Erythroblast (primary cell): ENCODE measurements around the gene CAPN7.

Source experiments
- DNase-seq, 2 experiments: peaks; one replicate each; lab custom pipeline; 2025; lab: John Stamatoyannopoulos, UW
- GATA1 ChIP-seq: IDR thresholded peaks from 2 replicates; pipeline ENCODE4 v1.6.1; 2011; ENCODE audit warnings: low read depth, mild to moderate bottlenecking, control low read depth, low read length, moderate library complexity
- POLR2A ChIP-seq: IDR thresholded peaks from 2 replicates; pipeline ENCODE4 v1.6.1; 2011; ENCODE audit warnings: mild to moderate bottlenecking, low read length

Gene CAPN7

GRCh38 chr3:15279671-15280402 lies 73.8 kb downstream of the CAPN7 start:
- TF ChIP-seq POLR2A (no peak), GATA1 (no peak)
- no peak for DNase-seq

DNA sequence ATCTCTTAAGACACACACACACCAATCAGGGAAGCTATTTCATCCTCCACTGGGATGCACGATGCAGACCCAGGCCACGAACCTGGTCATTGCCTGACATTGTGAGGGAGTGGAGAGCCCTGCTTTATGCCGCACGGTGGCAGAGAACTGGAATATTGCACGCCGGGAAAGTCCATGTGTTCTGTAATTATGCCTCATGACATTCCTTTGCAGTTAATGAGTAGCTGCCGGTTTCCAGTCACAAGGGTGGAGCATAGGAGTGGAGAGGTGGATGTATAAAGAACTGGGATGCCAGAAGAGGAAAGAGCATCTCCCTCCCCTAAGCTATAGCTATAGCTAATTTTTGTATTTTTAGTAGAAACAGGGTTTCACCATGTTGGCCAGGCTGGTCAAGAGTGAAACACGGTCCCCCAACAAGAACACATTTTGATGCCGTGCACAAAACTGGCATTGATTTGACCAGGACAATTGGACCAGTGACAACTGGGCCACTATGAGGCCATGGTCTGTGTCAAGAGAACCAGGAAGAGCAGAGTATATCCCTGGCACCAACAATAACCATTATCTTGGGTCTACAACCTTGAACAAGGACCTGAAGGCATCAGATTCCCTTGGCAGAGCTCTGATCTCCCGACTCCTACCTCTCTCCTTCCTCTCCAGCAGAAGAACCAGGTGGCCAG lies 74.9 kb downstream of the CAPN7 start:
- no peak for DNase-seq
- TF ChIP-seq POLR2A, result no peak
- no peak for TF ChIP-seq GATA1

DNA sequence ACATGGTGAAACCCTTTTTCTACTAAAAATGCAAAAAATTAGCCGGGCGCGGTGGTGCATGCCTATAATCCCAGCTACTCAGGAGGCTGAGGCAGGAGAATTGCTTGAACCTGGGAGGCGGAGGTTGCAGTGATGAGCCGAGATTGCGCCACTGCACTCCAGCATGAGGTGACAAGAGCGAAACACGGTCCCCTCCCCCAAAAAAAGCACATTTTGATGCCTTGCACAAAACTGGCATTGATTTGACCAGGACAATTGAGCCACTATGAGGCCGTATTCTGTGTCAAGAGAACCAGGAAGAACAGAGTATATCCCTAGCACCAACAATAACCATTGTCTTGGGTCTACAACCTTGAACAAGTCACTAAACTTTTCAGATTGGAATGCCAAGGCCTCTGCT lies 75.8 kb downstream of the CAPN7 start:
- TF ChIP-seq POLR2A (no peak), GATA1 (no peak)
- DNase-seq, result no peak

- DNase-seq, result no peak
- no peak for TF ChIP-seq GATA1
- TF ChIP-seq POLR2A, result no peak
Observed at GRCh38 chr3:15283702-15284101, 77.7 kb downstream of the CAPN7 start.

- TF ChIP-seq GATA1, result no peak
- TF ChIP-seq POLR2A, result no peak
- DNase-seq, result no peak
Observed at GRCh38 chr3:15284121-15284889, 78.3 kb downstream of the CAPN7 start.

- DNase-seq, result no peak
- no peak for TF ChIP-seq GATA1
Observed at GRCh38 chr3:15286022-15286421, 80.0 kb downstream of the CAPN7 start.

DNA sequence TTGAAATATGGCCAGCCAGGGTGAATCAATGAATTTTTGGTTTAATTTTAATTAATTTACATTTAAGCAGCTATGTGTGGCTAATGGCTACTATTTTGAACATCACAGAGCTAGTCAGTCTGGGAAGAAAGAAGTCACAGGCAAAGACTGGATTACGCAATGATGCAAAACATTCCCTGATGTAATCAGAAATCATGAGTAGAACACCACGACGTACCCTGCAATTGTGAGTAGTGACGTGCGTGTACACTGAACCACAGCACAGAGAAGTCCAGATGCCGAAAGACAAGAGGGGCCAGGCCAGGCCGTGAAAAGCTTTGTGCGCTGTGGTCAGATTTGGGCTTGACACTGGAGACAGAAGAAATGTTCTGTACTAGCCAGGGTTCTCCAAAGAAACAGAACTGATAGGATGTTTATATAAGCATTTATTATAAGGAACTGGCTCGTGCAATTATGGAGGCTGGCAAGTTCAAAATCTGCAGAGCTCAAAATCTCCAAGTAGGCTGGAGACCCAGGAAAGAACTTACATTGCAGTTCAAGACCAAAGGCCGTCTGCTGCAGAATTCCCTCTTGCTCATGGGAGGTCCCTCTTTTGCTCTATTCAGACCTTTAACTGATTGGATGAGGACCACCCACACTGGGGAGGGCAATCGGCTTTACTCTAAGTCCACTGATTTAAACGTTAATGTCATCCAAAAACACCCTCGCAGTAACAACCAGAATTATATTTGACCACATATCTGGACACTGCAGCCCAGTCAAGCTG lies 81.7 kb downstream of the CAPN7 start:
- TF ChIP-seq GATA1 (no peak), POLR2A (no peak)
- no peak for DNase-seq

DNA sequence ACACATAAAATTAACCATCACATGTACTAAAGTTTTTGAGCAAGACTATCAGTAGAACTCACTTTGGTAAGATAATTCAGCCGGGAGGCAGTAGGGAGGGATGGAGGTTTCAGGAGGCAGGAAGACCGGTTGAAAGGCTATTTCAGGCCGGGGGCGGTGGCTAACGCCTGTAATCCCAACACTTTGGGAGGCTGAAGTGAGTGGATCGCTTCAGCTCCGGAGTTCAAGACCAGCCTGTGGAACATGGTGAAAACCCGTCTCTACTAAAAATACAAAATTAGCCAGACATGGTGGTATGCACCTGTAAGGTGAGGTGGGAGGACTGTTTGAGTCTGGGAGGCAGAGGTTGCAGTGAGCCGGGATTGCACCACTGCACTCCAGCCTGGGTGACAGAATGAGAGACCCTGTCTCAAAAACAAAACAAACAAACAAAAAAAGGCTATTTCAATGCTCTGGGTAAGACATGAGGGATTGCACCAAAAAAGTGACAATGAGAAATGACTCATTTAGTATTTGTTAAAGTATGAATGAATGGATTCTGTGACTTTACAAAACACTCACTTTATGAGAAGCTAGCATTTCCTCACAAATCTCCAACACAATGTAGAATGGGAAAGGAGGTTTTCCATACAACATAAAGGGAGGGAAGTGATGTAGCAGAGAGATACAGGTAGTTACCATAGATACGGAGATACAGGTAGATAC lies 82.4 kb downstream of the CAPN7 start:
- TF ChIP-seq GATA1, result no peak
- no peak for TF ChIP-seq POLR2A
- no peak for DNase-seq

DNA sequence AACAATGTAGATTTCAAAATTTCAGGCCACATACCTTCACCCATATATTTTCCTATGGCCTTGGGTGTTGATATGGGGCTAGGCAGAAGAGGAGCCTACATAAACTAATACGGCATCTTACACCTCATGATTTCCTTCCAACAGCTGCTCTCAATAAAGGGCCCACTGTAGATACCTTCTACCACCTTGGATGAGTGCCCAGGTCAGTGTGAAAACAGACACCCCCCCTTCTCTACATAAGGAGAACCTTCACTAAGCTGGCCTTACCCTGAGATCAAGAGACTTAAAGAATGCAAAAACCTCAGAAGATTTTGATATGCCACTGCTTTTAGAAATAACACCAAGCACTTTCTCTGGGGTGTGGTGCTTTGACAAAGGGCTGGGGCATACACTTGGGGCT lies 83.6 kb downstream of the CAPN7 start:
- TF ChIP-seq GATA1 (no peak), POLR2A (no peak)
- no peak for DNase-seq

DNA sequence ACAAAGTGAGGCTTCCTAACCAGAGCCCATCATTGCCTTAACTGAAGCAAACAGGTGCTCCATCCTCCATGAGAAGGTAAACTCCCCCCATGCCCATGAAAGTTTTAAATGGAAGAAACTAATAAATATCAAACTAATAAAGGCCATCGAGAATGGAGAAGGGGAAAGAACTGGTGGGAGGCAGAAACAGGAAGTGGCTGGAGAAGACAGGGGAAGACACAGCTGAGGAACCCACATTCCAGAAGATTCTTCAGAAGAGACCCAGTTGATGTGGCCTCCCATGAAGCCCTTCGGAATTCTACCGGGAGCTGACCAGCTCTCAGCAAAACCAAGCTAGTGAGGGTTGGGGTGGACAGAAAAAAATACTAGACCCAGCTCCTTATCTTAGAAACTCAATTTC lies 84.7 kb downstream of the CAPN7 start:
- no peak for DNase-seq

DNA sequence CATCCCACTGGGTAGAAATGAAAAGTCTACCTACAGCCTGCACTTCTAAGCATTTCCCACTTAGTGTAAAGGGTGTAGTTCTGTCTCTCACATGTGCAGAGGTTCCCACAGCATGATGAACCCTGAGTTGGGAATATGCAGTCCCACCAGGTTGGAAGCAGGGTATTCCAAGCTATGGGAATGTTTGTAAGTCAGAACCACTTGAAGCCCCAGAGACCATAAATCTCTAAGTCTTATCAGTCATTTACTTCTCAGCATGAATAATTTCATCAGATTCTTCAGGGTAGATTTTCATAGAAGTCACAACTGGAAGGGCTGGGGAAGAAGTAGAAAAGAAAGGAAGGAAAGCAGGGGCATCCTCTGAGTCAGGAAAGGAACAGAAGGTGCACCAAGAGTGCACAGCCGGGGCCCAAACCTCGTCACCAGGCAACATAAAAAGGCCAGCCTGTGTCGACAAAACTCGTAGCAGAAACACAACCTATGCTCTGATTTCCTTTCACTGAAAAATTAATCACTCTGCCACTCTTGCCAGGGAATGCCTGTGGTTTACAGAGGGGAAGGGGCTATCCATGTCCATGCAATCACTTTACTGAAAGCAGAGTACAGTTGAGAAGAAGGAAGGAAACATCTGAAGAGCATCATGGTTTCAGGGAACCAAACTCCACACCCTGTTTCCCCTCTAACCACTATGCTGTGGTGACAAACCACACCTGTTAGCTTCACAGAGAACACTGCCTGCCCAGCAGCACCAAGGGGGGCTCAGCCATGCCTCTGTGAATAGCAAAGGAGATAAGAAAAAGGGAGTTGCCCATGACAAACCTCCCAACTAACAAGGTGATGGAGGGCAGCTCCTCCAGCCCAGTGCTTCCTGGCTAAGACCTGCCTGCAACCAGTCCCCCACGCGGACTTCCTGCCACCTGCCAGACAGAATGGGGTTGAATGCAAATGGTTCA lies 85.8 kb downstream of the CAPN7 start:
- TF ChIP-seq POLR2A, result no peak
- TF ChIP-seq GATA1, result no peak
- DNase-seq, result no peak

More for the DNA sequence above, 84.7 kb downstream of the CAPN7 start:
- TF ChIP-seq GATA1, result no peak
- TF ChIP-seq POLR2A, result no peak

GRCh38 chr3:15292765-15293522 lies 86.9 kb downstream of the CAPN7 start:
- TF ChIP-seq POLR2A, result no peak
- TF ChIP-seq GATA1, result no peak
- no peak for DNase-seq
